CD14-positive monocyte (primary cell): ENCODE data around the gene TAC4. TPM values are rescaled to one million over a fixed set of nuclear protein-coding genes. Genes with fewer than 3 reads are reported as not detected.

Source experiments
- DNase-seq, 3 donors: peaks; one replicate each; pipeline ENCODE4 v3.0.0-alpha.2; 2011 to 2022
- H2AFZ ChIP-seq: 2 replicates; pipeline ENCODE4 v1.6.0; 2012; ENCODE audit warnings: mild to moderate bottlenecking, low read depth, low read length, inconsistent platforms; ENCODE audit not compliant: insufficient read depth, poor library complexity, severe bottlenecking
- H3K27ac ChIP-seq, 2 donors: 1 replicate in 1 of 2; 2 replicates in 1 of 2; pipeline ENCODE4 v1.5.1; 2012 to 2013; ENCODE audit warnings: low read length in 2 of 2, control low read depth in 1 of 2, inconsistent platforms in 1 of 2, low read depth in 1 of 2, mild to moderate bottlenecking in 1 of 2
- H3K27me3 ChIP-seq, 2 donors: one replicate each; pipeline versions ENCODE4 v1.6.0 to v1.6.1; 2011 to 2013; ENCODE audit warnings: low read length in 2 of 2; ENCODE audit not compliant: control insufficient read depth in 2 of 2, insufficient read depth in 2 of 2
- H3K36me3 ChIP-seq, 2 donors: replicated peaks in 1 of 2; 1 replicate in 1 of 2; 2 replicates in 1 of 2; pipeline versions ENCODE4 v1.5.1 to v1.6.1; 2012 to 2013; ENCODE audit warnings: low read length in 2 of 2, control low read depth in 1 of 2, inconsistent platforms in 1 of 2, mild to moderate bottlenecking in 1 of 2; ENCODE audit not compliant: insufficient read depth in 2 of 2, control insufficient read depth in 1 of 2
- H3K4me1 ChIP-seq, 2 donors: 1 replicate in 1 of 2; 2 replicates in 1 of 2; pipeline versions ENCODE4 v1.5.1 to v1.6.1; 2012 to 2013; ENCODE audit warnings: low read length in 2 of 2, control low read depth in 1 of 2, inconsistent platforms in 1 of 2, mild to moderate bottlenecking in 1 of 2, moderate library complexity in 1 of 2; ENCODE audit not compliant: insufficient read depth in 2 of 2, control insufficient read depth in 1 of 2
- H3K4me2 ChIP-seq: replicated peaks from 2 replicates; pipeline ENCODE3; 2012; ENCODE audit warnings: low read length, moderate library complexity, mild to moderate bottlenecking; ENCODE audit not compliant: poor library complexity, severe bottlenecking; ENCODE audit errors: extremely low read depth
- H3K4me3 ChIP-seq, 3 experiments: fragments of 200-600 bp in 1 of 3; sonication (generic) in 1 of 3; replicated peaks in 1 of 3; 1 replicate in 2 of 3; 2 replicates in 1 of 3; pipeline ENCODE4 v1.5.1; 2011 to 2013; ENCODE audit warnings: low read length in 3 of 3, mild to moderate bottlenecking in 3 of 3, control low read depth in 2 of 3, low read depth in 2 of 3, inconsistent platforms in 1 of 3, moderate library complexity in 1 of 3
- H3K79me2 ChIP-seq: 2 replicates; pipeline ENCODE4 v1.6.0; 2012; ENCODE audit warnings: mild to moderate bottlenecking, control low read depth, inconsistent platforms, low read length, moderate library complexity; ENCODE audit not compliant: insufficient read depth
- H3K9ac ChIP-seq: 2 replicates; pipeline ENCODE4 v1.6.0; 2017; ENCODE audit warnings: low read length, mild to moderate bottlenecking; ENCODE audit not compliant: insufficient read depth, poor library complexity, severe bottlenecking
- H3K9me3 ChIP-seq, 2 donors: replicated peaks in 1 of 2; 1 replicate in 1 of 2; 2 replicates in 1 of 2; pipeline versions ENCODE4 v1.5.1 to v1.6.1; 2012 to 2013; ENCODE audit warnings: low read length in 2 of 2, control low read depth in 1 of 2; ENCODE audit not compliant: control insufficient read depth in 1 of 2, insufficient read depth in 1 of 2
- H4K20me1 ChIP-seq: 2 replicates; pipeline ENCODE4 v1.6.0; 2012; ENCODE audit warnings: mild to moderate bottlenecking, low read length, control low read depth, moderate library complexity; ENCODE audit not compliant: insufficient read depth
- H3K27ac Mint-ChIP-seq, 7 donors: one replicate each; pipeline ENCODE4 v1.8.0; 2020; ENCODE audit warnings: mild to moderate bottlenecking in 7 of 7, mixed read lengths in 7 of 7, moderate library complexity in 6 of 7, inconsistent platforms in 2 of 7
- H3K27me3 Mint-ChIP-seq, 3 donors: one replicate each; pipeline ENCODE4 v1.8.0; 2021 to 2022; ENCODE audit warnings: low read depth in 3 of 3, mild to moderate bottlenecking in 3 of 3, mixed read lengths in 3 of 3, moderate library complexity in 3 of 3, inconsistent platforms in 1 of 3
- H3K36me3 Mint-ChIP-seq, 2 donors: one replicate each; pipeline ENCODE4 v1.8.0; 2020; ENCODE audit warnings: mixed read lengths in 2 of 2, inconsistent platforms in 1 of 2, mild to moderate bottlenecking in 1 of 2
- H3K4me1 Mint-ChIP-seq: one replicate; pipeline ENCODE4 v1.8.0; 2020; ENCODE audit warnings: mild to moderate bottlenecking, mixed read lengths
- H3K4me3 Mint-ChIP-seq, 2 donors: one replicate each; pipeline ENCODE4 v1.8.0; 2020; ENCODE audit warnings: mild to moderate bottlenecking in 2 of 2, mixed read lengths in 2 of 2, moderate library complexity in 1 of 2
- H3K9me3 Mint-ChIP-seq, 7 donors: one replicate each; pipeline ENCODE4 v1.8.0; 2020 to 2022; ENCODE audit warnings: mixed read lengths in 7 of 7, mild to moderate bottlenecking in 6 of 7, moderate library complexity in 6 of 7, inconsistent platforms in 2 of 7
- CTCF ChIP-seq: fragments of 200-600 bp; IDR thresholded peaks from one replicate; pipeline ENCODE4 v1.8.0; 2022; ENCODE audit warnings: antibody characterized with exemption, mild to moderate bottlenecking
- WGBS: methylation state at CpG from one replicate; pipeline ENCODE4 v1.1.5; 2013; ENCODE audit warnings: missing lambda C conversion rate; ENCODE audit not compliant: insufficient coverage; 5-methylcytosine and 5-hydroxymethylcytosine counted together
- intact Hi-C, 2 donors: fragments of 100-400 bp; cut with micrococcal nuclease; formaldehyde crosslinking; loops; one replicate each; pipeline versions ENCODE4 v1.15.0 to v1.15.1; 2023
- polyA plus RNA-seq, 3 donors: library from polyadenylated mRNA; depleted of rRNA in 1 of 3; unstranded in 2 of 3; stranded (reverse) in 1 of 3; fragments of 300-500 nt in 2 of 3; fragments of >200 nt in 1 of 3; fragmentation: Illumina TruSeq in 2 of 3; gene quantifications; 1 replicate in 2 of 3; 2 replicates in 1 of 3; pipeline ENCODE4 v1.2.3, GENCODE V29; 2012 to 2021

The TAC4 gene
- polyA plus RNA-seq, 3 donors, result not detected

GRCh38 chr17:49841548-49841947, 6.3 kb downstream of the TAC4 start:
- H3K36me3 ChIP-seq, result peaks cover 3 to 24% of the 10 kb centered on the region in 2 donors
- H3K36me3 Mint-ChIP-seq, result peaks cover 23 to 36% of the 10 kb centered on the region in 2 donors
- WGBS, result no CpG with 5 or more reads among the region's 3 CpGs

GRCh38 chr17:49839455-49839854, 8.4 kb downstream of the TAC4 start:
- H3K9me3 ChIP-seq, result no peaks in the 10 kb centered on the region
- no peak overlapping the region for H3K4me2 ChIP-seq
- H3K4me3 ChIP-seq, result no peak overlapping the region
- no peaks in the 10 kb centered on the region for H3K27me3 ChIP-seq
- no peaks in the 10 kb centered on the region for H3K79me2 ChIP-seq
- no peak for TF ChIP-seq CTCF
- intact Hi-C loops, result no loop called here
- no peak overlapping the region for H3K27ac ChIP-seq
- WGBS, result 95% methylated on average over 5 of the region's 5 CpGs
- Mint-ChIP-seq H3K9me3 (no peaks in the 10 kb centered on the region), H3K27ac (no peak overlapping the region), H3K27me3 (no peaks in the 10 kb centered on the region), H3K36me3 (peaks cover 21 to 42% of the 10 kb centered on the region in 2 donors), H3K4me1 (peaks cover 24% of the 10 kb centered on the region), H3K4me3 (no peak overlapping the region)
- DNase-seq, result no peak
- no peak overlapping the region for H3K9ac ChIP-seq
- no peak overlapping the region for H2AFZ ChIP-seq
- H3K4me1 ChIP-seq, result peaks cover 16 to 18% of the 10 kb centered on the region in 2 donors
- no peaks in the 10 kb centered on the region for H4K20me1 ChIP-seq
- peaks cover 5 to 28% of the 10 kb centered on the region in 2 donors for H3K36me3 ChIP-seq

More at GRCh38 chr17:49841548-49841947, 6.3 kb downstream of the TAC4 start:
- H3K4me1 Mint-ChIP-seq, result peaks cover 34% of the 10 kb centered on the region
- no peaks in the 10 kb centered on the region for H3K79me2 ChIP-seq
- no peaks in the 10 kb centered on the region for H4K20me1 ChIP-seq
- H2AFZ ChIP-seq, result no peak overlapping the region
- H3K4me1 ChIP-seq, result peaks cover 26 to 28% of the 10 kb centered on the region in 2 donors
- H3K27ac Mint-ChIP-seq, result peak overlapping the region in 2 of 7 donors; percentile 32 to 50
- intact Hi-C loops, result no loop called here
- H3K27me3 Mint-ChIP-seq, result peaks cover 0 to 1% (median 0%) of the 10 kb centered on the region in 3 donors
- no peak for TF ChIP-seq CTCF
- no peak overlapping the region for H3K9ac ChIP-seq
- no peak overlapping the region for H3K4me3 Mint-ChIP-seq
- no peaks in the 10 kb centered on the region for H3K9me3 ChIP-seq
- no peaks in the 10 kb centered on the region for H3K27me3 ChIP-seq
- H3K9me3 Mint-ChIP-seq, result no peaks in the 10 kb centered on the region
- DNase-seq, result no peak
- no peak overlapping the region for H3K4me3 ChIP-seq
- no peak overlapping the region for H3K4me2 ChIP-seq
- H3K27ac ChIP-seq, result no peak overlapping the region
